Adrenal gland (tissue), 5 donors: ENCODE results near the gene HEG1.

Experiments
- POLR2A ChIP-seq, 2 donors: fragments of 450-650 bp; IDR thresholded peaks; one replicate each; pipeline ENCODE4 v1.6.1; 2017; ENCODE audit warnings: antibody characterized with exemption in 2 of 2, mild to moderate bottlenecking in 2 of 2, moderate library complexity in 1 of 2
- TF ChIP-seq, protein P1 (sequence below), 6 experiments: fragments of 450-650 bp in 4 of 6; fragments of 200-600 bp in 2 of 6; sonication (generic) in 1 of 6; IDR thresholded peaks; 1 replicate in 5 of 6; 2 replicates in 1 of 6; pipeline versions ENCODE4 v1.5.1 to v1.8.0; 2016 to 2021; ENCODE audit warnings: antibody characterized with exemption in 6 of 6, mild to moderate bottlenecking in 2 of 6, moderate library complexity in 1 of 6
- donor health status: DM: no; HTN: no; CAD: no.

DNA sequence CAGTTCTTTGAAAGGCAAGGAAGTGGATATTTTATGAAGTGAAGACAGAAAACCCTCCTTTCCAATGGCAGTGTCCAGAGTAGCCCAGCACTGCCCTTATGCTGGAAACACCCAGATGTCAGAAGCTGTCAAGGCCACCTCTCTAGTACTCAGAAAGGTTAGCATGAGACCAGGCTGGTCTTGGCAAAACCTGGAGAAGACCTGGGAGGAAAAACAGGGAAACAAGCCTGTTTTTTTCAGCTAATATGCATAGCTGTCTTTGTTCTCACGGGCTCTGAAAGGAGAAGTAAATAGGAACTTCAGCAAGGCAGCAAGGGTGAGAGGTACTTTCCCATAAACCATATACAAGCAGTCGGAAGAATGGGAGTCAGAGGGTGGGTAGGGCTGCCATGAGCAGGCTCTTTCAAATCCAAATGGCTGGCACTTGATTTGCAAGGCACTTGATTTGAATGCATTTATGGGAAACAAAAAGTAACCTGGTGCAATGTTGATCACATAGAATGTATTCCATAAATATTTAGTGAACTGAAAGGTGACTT, 55.8 kb downstream of the HEG1 start:
- TF ChIP-seq POLR2A (IDR thresholded peaks at IDR 0.05): no peak
- TF ChIP-seq, protein P1, sequence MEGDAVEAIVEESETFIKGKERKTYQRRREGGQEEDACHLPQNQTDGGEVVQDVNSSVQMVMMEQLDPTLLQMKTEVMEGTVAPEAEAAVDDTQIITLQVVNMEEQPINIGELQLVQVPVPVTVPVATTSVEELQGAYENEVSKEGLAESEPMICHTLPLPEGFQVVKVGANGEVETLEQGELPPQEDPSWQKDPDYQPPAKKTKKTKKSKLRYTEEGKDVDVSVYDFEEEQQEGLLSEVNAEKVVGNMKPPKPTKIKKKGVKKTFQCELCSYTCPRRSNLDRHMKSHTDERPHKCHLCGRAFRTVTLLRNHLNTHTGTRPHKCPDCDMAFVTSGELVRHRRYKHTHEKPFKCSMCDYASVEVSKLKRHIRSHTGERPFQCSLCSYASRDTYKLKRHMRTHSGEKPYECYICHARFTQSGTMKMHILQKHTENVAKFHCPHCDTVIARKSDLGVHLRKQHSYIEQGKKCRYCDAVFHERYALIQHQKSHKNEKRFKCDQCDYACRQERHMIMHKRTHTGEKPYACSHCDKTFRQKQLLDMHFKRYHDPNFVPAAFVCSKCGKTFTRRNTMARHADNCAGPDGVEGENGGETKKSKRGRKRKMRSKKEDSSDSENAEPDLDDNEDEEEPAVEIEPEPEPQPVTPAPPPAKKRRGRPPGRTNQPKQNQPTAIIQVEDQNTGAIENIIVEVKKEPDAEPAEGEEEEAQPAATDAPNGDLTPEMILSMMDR (IDR thresholded peaks at IDR 0.05): no peak
